ENCODE measurements around the gene BAG5.

The BAG5 gene

GRCh38 chr14:103519837-103520212 is 42.6 kb downstream of the BAG5 start:
- in situ Hi-C loops (cut with HindIII; ENCODE audit: low pct_ligation_motif_present, low sequenced_read_pairs) = no loop called here
- Histone ChIP-seq H3K27ac (no peak overlapping the region), H3K36me3 (replicated peaks) (no peaks in the 10 kb centered on the region), H3K27me3 (replicated peaks) (peaks cover 11% of the 10 kb centered on the region), H3K4me3 (ENCODE audit: low read depth, low read length) (no peak overlapping the region)
- no peak for DNase-seq
- TF ChIP-seq CTCF (IDR thresholded peaks at IDR 0.05; ENCODE audit: low read depth, low read length, missing control alignments) = no peak

GRCh38 chr14:103519043-103519836 is 43.2 kb downstream of the BAG5 start:
- TF ChIP-seq CTCF (IDR thresholded peaks at IDR 0.05; ENCODE audit: low read depth, low read length, missing control alignments) = no peak
- in situ Hi-C loops (cut with HindIII; ENCODE audit: low pct_ligation_motif_present, low sequenced_read_pairs) = no loop called here
- no peak for DNase-seq
- no peak overlapping the region for H3K27ac ChIP-seq
- no peak overlapping the region for H3K4me3 ChIP-seq (ENCODE audit: low read depth, low read length)
- H3K36me3 ChIP-seq (replicated peaks) = no peaks in the 10 kb centered on the region
- peaks cover 11% of the 10 kb centered on the region for H3K27me3 ChIP-seq (replicated peaks)

GRCh38 chr14:103518422-103519042 is 43.9 kb downstream of the BAG5 start:
- H3K27me3 ChIP-seq (replicated peaks) = peaks cover 11% of the 10 kb centered on the region
- H3K36me3 ChIP-seq (replicated peaks) = no peaks in the 10 kb centered on the region
- no peak overlapping the region for H3K27ac ChIP-seq
- in situ Hi-C loops (cut with HindIII; ENCODE audit: low pct_ligation_motif_present, low sequenced_read_pairs) = no loop called here
- H3K4me3 ChIP-seq (ENCODE audit: low read depth, low read length) = no peak overlapping the region
- peak; percentile 93 for TF ChIP-seq CTCF (IDR thresholded peaks at IDR 0.05; ENCODE audit: low read depth, low read length, missing control alignments)
- no peak for DNase-seq

- TF ChIP-seq CTCF (IDR thresholded peaks at IDR 0.05; ENCODE audit: low read depth, low read length, missing control alignments) = no peak
- no peak overlapping the region for H3K4me3 ChIP-seq (ENCODE audit: low read depth, low read length)
- in situ Hi-C loops (cut with HindIII; ENCODE audit: low pct_ligation_motif_present, low sequenced_read_pairs) = no loop called here
- no peak for DNase-seq
- no peak overlapping the region for H3K27ac ChIP-seq
- H3K36me3 ChIP-seq (replicated peaks) = no peaks in the 10 kb centered on the region
- H3K27me3 ChIP-seq (replicated peaks) = peaks cover 6% of the 10 kb centered on the region
Observed at GRCh38 chr14:103517721-103518421, 44.6 kb downstream of the BAG5 start.

GRCh38 chr14:103517174-103517566 is 45.3 kb downstream of the BAG5 start:
- DNase-seq = no peak
- TF ChIP-seq CTCF (IDR thresholded peaks at IDR 0.05; ENCODE audit: low read depth, low read length, missing control alignments) = no peak
- Histone ChIP-seq H3K36me3 (replicated peaks) (peaks cover 6% of the 10 kb centered on the region), H3K27me3 (replicated peaks) (peaks cover 2% of the 10 kb centered on the region), H3K27ac (no peak overlapping the region), H3K4me3 (ENCODE audit: low read depth, low read length) (no peak overlapping the region)
- in situ Hi-C loops (cut with HindIII; ENCODE audit: low pct_ligation_motif_present, low sequenced_read_pairs) = no loop called here

Data from brain microvascular endothelial cell (primary cell).